ENCODE measurements around the gene PCYT2. TPM values are rescaled to one million over a fixed set of nuclear protein-coding genes. Genes with fewer than 3 reads are reported as not detected.

Gene PCYT2
- total and polyA plus RNA-seq, 7 donors, result 10.2 to 26.9 (median 13.3) TPM

- WGBS, 3 donors, result 34 to 45% (median 39%) methylated on average over 10 of the region's 10 CpGs
- H3K9me3 ChIP-seq, result no peaks in the 10 kb centered on the region
- intact Hi-C loops (cut with DNase I), result no loop called here
- peaks cover 0 to 68% of the 10 kb centered on the region in 2 donors for H3K36me3 ChIP-seq (ENCODE audit: insufficient read depth in 1 of 2, low read depth in 1 of 2)
- H3K4me3 ChIP-seq, result peak overlapping the region; percentile 1
- peak overlapping the region; percentile 96 for H3K27ac ChIP-seq
- H3K4me1 ChIP-seq, result peaks cover 48% of the 10 kb centered on the region
- H3K27me3 ChIP-seq (ENCODE audit: insufficient read depth in 3 of 3, low read length in 2 of 3), result no peaks in the 10 kb centered on the region
- no peak for TF ChIP-seq CTCF (IDR thresholded peaks at IDR 0.05)
- DNase-seq, result no peak
- peak; percentile 5 to 44 (median 26) for ATAC-seq
Measured at GRCh38 chr17:81885454-81885853, 25.7 kb downstream of the PCYT2 start.

GRCh38 chr17:81884968-81885367 is 26.2 kb downstream of the PCYT2 start:
- H3K27me3 ChIP-seq (ENCODE audit: insufficient read depth in 3 of 3, low read length in 2 of 3), result no peaks in the 10 kb centered on the region
- WGBS, 3 donors, result 87 to 89% (median 87%) methylated on average over 5 of the region's 5 CpGs
- TF ChIP-seq CTCF (IDR thresholded peaks at IDR 0.05), result no peak
- no peak overlapping the region for H3K4me3 ChIP-seq
- intact Hi-C loops (cut with DNase I), result no loop called here
- H3K36me3 ChIP-seq (ENCODE audit: insufficient read depth in 1 of 2, low read depth in 1 of 2), result peaks cover 0 to 68% of the 10 kb centered on the region in 2 donors
- H3K4me1 ChIP-seq, result peaks cover 43% of the 10 kb centered on the region
- DNase-seq (no peak), ATAC-seq (no peak)
- peak overlapping the region; percentile 96 for H3K27ac ChIP-seq
- no peaks in the 10 kb centered on the region for H3K9me3 ChIP-seq

DNA sequence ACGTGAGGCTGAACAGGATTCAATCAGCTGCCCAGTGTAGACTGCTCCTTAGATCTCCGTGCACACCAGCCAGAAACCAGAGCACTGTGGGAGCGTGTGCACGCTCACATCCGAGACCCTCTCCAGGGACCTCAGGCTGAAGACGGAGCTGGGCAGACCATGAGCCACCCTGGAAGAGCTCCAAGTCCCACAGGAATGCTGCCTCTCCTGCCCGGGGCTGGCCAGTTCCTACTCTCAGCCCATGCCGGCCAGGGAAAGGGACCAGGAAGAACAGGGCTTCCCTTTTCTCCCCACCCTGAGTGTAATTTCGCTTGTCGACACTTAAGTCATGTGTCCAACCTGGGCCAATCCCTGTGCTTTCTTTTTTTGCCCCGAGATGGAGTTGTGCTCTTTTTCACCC is 26.7 kb downstream of the PCYT2 start:
- DNase-seq (no peak), ATAC-seq (peak in 2 of 4 donors; percentile 5 to 15)
- H3K36me3 ChIP-seq (ENCODE audit: insufficient read depth in 1 of 2, low read depth in 1 of 2), result peaks cover 0 to 68% of the 10 kb centered on the region in 2 donors
- intact Hi-C loops (cut with DNase I), result no loop called here
- TF ChIP-seq CTCF (IDR thresholded peaks at IDR 0.05), result no peak
- peak overlapping the region; percentile 96 for H3K27ac ChIP-seq
- no peaks in the 10 kb centered on the region for H3K27me3 ChIP-seq (ENCODE audit: insufficient read depth in 3 of 3, low read length in 2 of 3)
- 17 to 36% (median 18%) methylated on average over 11 of the region's 11 CpGs for WGBS, 3 donors
- no peak overlapping the region for H3K4me3 ChIP-seq
- peaks cover 39% of the 10 kb centered on the region for H3K4me1 ChIP-seq
- H3K9me3 ChIP-seq, result no peaks in the 10 kb centered on the region

DNA sequence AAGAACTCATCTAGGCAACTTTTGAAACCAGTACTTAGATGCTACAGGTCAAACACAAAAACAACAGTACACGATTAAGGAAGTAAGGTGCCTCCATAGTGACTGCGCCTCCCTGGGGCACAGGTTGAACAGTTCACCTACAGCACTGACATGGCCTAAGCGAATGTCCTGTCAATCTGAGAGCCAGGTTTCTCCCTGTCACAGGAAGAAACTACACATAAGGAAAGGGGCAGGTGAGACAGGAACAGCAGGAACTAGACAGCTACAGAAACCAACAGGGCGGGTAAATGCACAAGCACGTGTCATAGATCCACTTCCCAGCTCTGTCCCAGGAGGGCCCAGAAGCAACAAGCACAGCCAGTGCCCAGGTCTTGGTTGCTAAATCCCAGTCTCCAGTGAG is 32.1 kb downstream of the PCYT2 start:
- ATAC-seq (no peak), DNase-seq (no peak)
- 89 to 96% (median 94%) methylated on average over 5 of the region's 5 CpGs for WGBS, 3 donors
- Histone ChIP-seq H3K9me3 (no peaks in the 10 kb centered on the region), H3K4me1 (peaks cover 4% of the 10 kb centered on the region), H3K27ac (no peak overlapping the region), H3K36me3 (ENCODE audit: insufficient read depth in 1 of 2, low read depth in 1 of 2) (peaks cover 0 to 54% of the 10 kb centered on the region in 2 donors), H3K4me3 (no peak overlapping the region), H3K27me3 (ENCODE audit: insufficient read depth in 3 of 3, low read length in 2 of 3) (no peaks in the 10 kb centered on the region)
- intact Hi-C loops (cut with DNase I), result no loop called here
- TF ChIP-seq CTCF (IDR thresholded peaks at IDR 0.05), result no peak

DNA sequence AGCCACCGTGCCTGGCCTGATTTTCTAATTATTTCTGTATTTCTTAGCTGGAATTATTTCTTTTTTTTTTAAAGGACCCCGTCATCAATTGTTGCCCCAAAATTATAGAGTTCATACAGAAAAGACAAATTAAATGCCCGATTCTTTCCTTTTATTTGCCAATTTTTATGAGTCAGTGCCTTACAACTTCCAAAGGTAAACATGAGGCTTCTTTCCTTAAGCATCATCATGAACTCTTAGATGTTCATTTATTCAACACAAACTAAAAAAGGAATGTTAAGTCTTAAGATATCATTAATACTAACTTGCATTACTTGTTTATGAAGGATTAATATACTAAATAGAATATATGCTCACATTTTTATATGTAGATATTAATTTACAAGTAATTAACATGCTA is 32.9 kb downstream of the PCYT2 start:
- intact Hi-C loops (cut with DNase I), result no loop called here
- DNase-seq, result no peak
- Histone ChIP-seq H3K9me3 (no peaks in the 10 kb centered on the region), H3K27me3 (ENCODE audit: insufficient read depth in 3 of 3, low read length in 2 of 3) (no peaks in the 10 kb centered on the region), H3K4me3 (no peak overlapping the region), H3K36me3 (ENCODE audit: insufficient read depth in 1 of 2, low read depth in 1 of 2) (peaks cover 0 to 51% of the 10 kb centered on the region in 2 donors), H3K4me1 (no peaks in the 10 kb centered on the region), H3K27ac (no peak overlapping the region)
- 90 to 96% (median 91%) methylated on average over 3 of the region's 3 CpGs for WGBS, 3 donors
- ATAC-seq, result no peak
- TF ChIP-seq CTCF (IDR thresholded peaks at IDR 0.05), result no peak
